ENCODE measurements around the gene SCNN1G. TPM values are rescaled to one million over a fixed set of nuclear protein-coding genes. Genes with fewer than 3 reads are reported as not detected.

Gene SCNN1G
- total RNA-seq, 3 donors from 2014 or later (not counting 1 experiment from before 2014, with no cell fraction given), result not detected

GRCh38 chr16:23160082-23160481 is 22.5 kb upstream of the SCNN1G start:
- Histone ChIP-seq H3K36me3 (ENCODE audit: control insufficient read depth, insufficient read depth, low read length) (no peaks in the 10 kb centered on the region), H3K9me3 (ENCODE audit: control insufficient read depth, insufficient read depth, low read length) (no peaks in the 10 kb centered on the region), H3K4me1 (ENCODE audit: control insufficient read depth, insufficient read depth, low read length) (no peaks in the 10 kb centered on the region), H3K4me3 (ENCODE audit: low read length) (no peak overlapping the region), H3K27ac (ENCODE audit: low read length) (no peak overlapping the region), H3K27me3 (ENCODE audit: control insufficient read depth, insufficient read depth, low read length) (peaks cover 7% of the 10 kb centered on the region)
- peaks cover 44 to 63% of the 10 kb centered on the region in 2 donors for H3K27me3 Mint-ChIP-seq (ENCODE audit: low read depth in 2 of 2)
- no peak for ATAC-seq
- no peak for TF ChIP-seq CTCF (IDR thresholded peaks at IDR 0.05)
- no peak overlapping the region for H3K4me3 Mint-ChIP-seq
- peaks cover 0 to 5% of the 10 kb centered on the region in 2 donors for H3K4me1 Mint-ChIP-seq
- intact Hi-C loops (cut with micrococcal nuclease), result no loop called here
- 60% methylated on average over 4 of the region's 4 CpGs for WGBS (ENCODE audit: insufficient coverage)
- H3K27ac Mint-ChIP-seq, result no peak overlapping the region
- no peaks in the 10 kb centered on the region for H3K36me3 Mint-ChIP-seq
- DNase-seq, result no peak
- H3K9me3 Mint-ChIP-seq, result no peaks in the 10 kb centered on the region

DNA sequence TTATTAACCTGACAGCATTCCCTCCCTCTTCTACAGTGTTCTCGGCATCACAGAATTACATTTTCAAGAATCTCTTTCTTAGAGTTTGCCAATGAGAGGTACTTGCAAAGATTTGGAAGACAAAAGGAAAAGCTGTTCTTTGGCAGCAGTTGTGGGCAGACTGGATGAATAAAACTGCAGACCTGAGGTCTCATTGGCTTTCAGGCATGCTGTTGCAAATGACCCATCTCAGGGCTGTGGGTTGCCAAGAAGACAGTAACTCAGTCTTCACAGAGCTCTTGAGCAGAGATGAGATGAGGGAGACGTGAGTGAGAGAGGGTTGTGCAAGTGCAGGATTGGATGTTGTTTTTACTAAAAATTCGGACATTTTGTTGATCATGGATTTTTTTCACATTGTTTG is 22.0 kb upstream of the SCNN1G start:
- Mint-ChIP-seq H3K36me3 (no peaks in the 10 kb centered on the region), H3K9me3 (no peaks in the 10 kb centered on the region), H3K27ac (no peak overlapping the region), H3K27me3 (ENCODE audit: low read depth in 2 of 2) (peaks cover 44 to 63% of the 10 kb centered on the region in 2 donors), H3K4me3 (no peak overlapping the region), H3K4me1 (peaks cover 0 to 5% of the 10 kb centered on the region in 2 donors)
- no peak for TF ChIP-seq CTCF (IDR thresholded peaks at IDR 0.05)
- WGBS (ENCODE audit: insufficient coverage), result 79% methylated on average over 3 of the region's 3 CpGs
- Histone ChIP-seq H3K36me3 (ENCODE audit: control insufficient read depth, insufficient read depth, low read length) (no peaks in the 10 kb centered on the region), H3K27me3 (ENCODE audit: control insufficient read depth, insufficient read depth, low read length) (peaks cover 4% of the 10 kb centered on the region), H3K27ac (ENCODE audit: low read length) (no peak overlapping the region), H3K9me3 (ENCODE audit: control insufficient read depth, insufficient read depth, low read length) (no peaks in the 10 kb centered on the region), H3K4me3 (ENCODE audit: low read length) (no peak overlapping the region), H3K4me1 (ENCODE audit: control insufficient read depth, insufficient read depth, low read length) (no peaks in the 10 kb centered on the region)
- DNase-seq, result no peak
- intact Hi-C loops (cut with micrococcal nuclease), result no loop called here
- ATAC-seq, result no peak

- WGBS (ENCODE audit: insufficient coverage), result 89% methylated on average over 2 of the region's 2 CpGs
- Mint-ChIP-seq H3K27ac (no peak overlapping the region), H3K4me1 (no peaks in the 10 kb centered on the region), H3K27me3 (ENCODE audit: low read depth in 2 of 2) (peaks cover 44 to 59% of the 10 kb centered on the region in 2 donors), H3K36me3 (no peaks in the 10 kb centered on the region), H3K9me3 (no peaks in the 10 kb centered on the region), H3K4me3 (no peak overlapping the region)
- H3K9me3 ChIP-seq (ENCODE audit: control insufficient read depth, insufficient read depth, low read length), result no peaks in the 10 kb centered on the region
- no peak overlapping the region for H3K27ac ChIP-seq (ENCODE audit: low read length)
- no peak overlapping the region for H3K4me3 ChIP-seq (ENCODE audit: low read length)
- no peak for ATAC-seq
- no peaks in the 10 kb centered on the region for H3K4me1 ChIP-seq (ENCODE audit: control insufficient read depth, insufficient read depth, low read length)
- intact Hi-C loops (cut with micrococcal nuclease), result no loop called here
- no peaks in the 10 kb centered on the region for H3K36me3 ChIP-seq (ENCODE audit: control insufficient read depth, insufficient read depth, low read length)
- peaks cover 8% of the 10 kb centered on the region for H3K27me3 ChIP-seq (ENCODE audit: control insufficient read depth, insufficient read depth, low read length)
- no peak for DNase-seq
- no peak for TF ChIP-seq CTCF (IDR thresholded peaks at IDR 0.05)
These were observed 18.6 kb upstream of the SCNN1G start for GRCh38 chr16:23163921-23164320.

GRCh38 chr16:23164736-23165135 is 17.8 kb upstream of the SCNN1G start:
- Mint-ChIP-seq H3K27ac (no peak overlapping the region), H3K9me3 (no peaks in the 10 kb centered on the region), H3K36me3 (no peaks in the 10 kb centered on the region), H3K4me1 (no peaks in the 10 kb centered on the region), H3K27me3 (ENCODE audit: low read depth in 2 of 2) (peaks cover 39 to 56% of the 10 kb centered on the region in 2 donors), H3K4me3 (no peak overlapping the region)
- no peaks in the 10 kb centered on the region for H3K36me3 ChIP-seq (ENCODE audit: control insufficient read depth, insufficient read depth, low read length)
- no peaks in the 10 kb centered on the region for H3K9me3 ChIP-seq (ENCODE audit: control insufficient read depth, insufficient read depth, low read length)
- TF ChIP-seq CTCF (IDR thresholded peaks at IDR 0.05), result no peak
- DNase-seq (no peak), ATAC-seq (no peak)
- H3K4me3 ChIP-seq (ENCODE audit: low read length), result no peak overlapping the region
- 60% methylated on average over 1 of the region's 4 CpGs for WGBS (ENCODE audit: insufficient coverage)
- no peak overlapping the region for H3K27ac ChIP-seq (ENCODE audit: low read length)
- intact Hi-C loops (cut with micrococcal nuclease), result no loop called here
- no peaks in the 10 kb centered on the region for H3K4me1 ChIP-seq (ENCODE audit: control insufficient read depth, insufficient read depth, low read length)
- peaks cover 8% of the 10 kb centered on the region for H3K27me3 ChIP-seq (ENCODE audit: control insufficient read depth, insufficient read depth, low read length)
